ENCODE measurements around the gene CDKN3.

- TF ChIP-seq EP300 (IDR thresholded peaks at IDR 0.05): no peak
- no peak for TF ChIP-seq POLR2A (IDR thresholded peaks at IDR 0.05)
These were observed 41.9 kb downstream of the CDKN3 start for GRCh38 chr14:54438703-54439102.

Measured in stomach (tissue), 4 donors.